MM.1S (cell line): ENCODE measurements around the gene CCDC86.
"Not testable (repeated sequence)": the region's sequence is repeated elsewhere in the genome, so short reads cannot be mapped to it uniquely, and the experiment has no call there.

ENCODE experiments used
- DNase-seq: peaks from one replicate; pipeline ENCODE4 v3.0.0-alpha.2; 2015
- H2AFZ ChIP-seq: fragments of 300-600 bp; sonication (generic); 2 replicates; pipeline ENCODE4 v1.6.0; 2016; ENCODE audit warnings: antibody characterized with exemption, low read length
- H3F3A ChIP-seq: fragments of 300-600 bp; sonication (generic); 2 replicates; pipeline ENCODE4 v1.6.1; 2016; ENCODE audit warnings: mild to moderate bottlenecking, antibody characterized with exemption, low read length, moderate library complexity, mixed read lengths; ENCODE audit not compliant: insufficient read depth
- H3K27ac ChIP-seq: fragments of 300-600 bp; sonication (generic); 2 replicates; pipeline ENCODE4 v1.5.1; 2016; ENCODE audit warnings: mild to moderate bottlenecking, low read length
- H3K27me3 ChIP-seq: fragments of 300-600 bp; sonication (generic); replicated peaks from 2 replicates; pipeline ENCODE4 v1.6.0; 2016; ENCODE audit warnings: low read length; ENCODE audit not compliant: insufficient read depth
- H3K36me3 ChIP-seq: fragments of 300-600 bp; sonication (generic); replicated peaks from 2 replicates; pipeline ENCODE4 v1.6.1; 2016; ENCODE audit warnings: mild to moderate bottlenecking, low read length, mixed read lengths; ENCODE audit not compliant: insufficient read depth
- H3K4me1 ChIP-seq: fragments of 300-600 bp; sonication (generic); 2 replicates; pipeline ENCODE4 v1.6.1; 2016; ENCODE audit warnings: low read length, mixed read lengths
- H3K4me2 ChIP-seq: fragments of 300-600 bp; sonication (generic); 2 replicates; pipeline ENCODE4 v1.6.0; 2016; ENCODE audit warnings: low read depth, low read length
- H3K4me3 ChIP-seq: fragments of 300-600 bp; sonication (generic); 2 replicates; pipeline ENCODE4 v1.5.1; 2016; ENCODE audit warnings: low read length, mixed read lengths
- H3K79me2 ChIP-seq: fragments of 300-600 bp; sonication (generic); 2 replicates; pipeline ENCODE4 v1.6.1; 2016; ENCODE audit warnings: mixed run types, low read length, mixed read lengths
- H3K9ac ChIP-seq: fragments of 300-600 bp; sonication (generic); 2 replicates; pipeline ENCODE4 v1.6.1; 2016; ENCODE audit warnings: low read length, mixed read lengths
- H3K9me2 ChIP-seq: fragments of 300-600 bp; sonication (generic); replicated peaks from 2 replicates; pipeline ENCODE4 v1.6.1; 2016; ENCODE audit warnings: mild to moderate bottlenecking, low read length, mixed read lengths; ENCODE audit not compliant: insufficient read depth
- H3K9me3 ChIP-seq: fragments of 300-600 bp; sonication (generic); replicated peaks from 2 replicates; pipeline ENCODE4 v1.6.1; 2016; ENCODE audit warnings: mild to moderate bottlenecking, low read length, mixed read lengths; ENCODE audit not compliant: insufficient read depth
- H4K20me1 ChIP-seq: fragments of 300-600 bp; sonication (generic); 2 replicates; pipeline ENCODE4 v1.6.1; 2016; ENCODE audit warnings: mild to moderate bottlenecking, low read length, moderate library complexity, mixed read lengths; ENCODE audit not compliant: insufficient read depth
- CTCF ChIP-seq: fragments of 300-600 bp; sonication (generic); IDR thresholded peaks from 2 replicates; pipeline ENCODE4 v1.5.1; 2016; ENCODE audit warnings: antibody characterized with exemption, low read length, mixed read lengths
- EZH2 ChIP-seq: fragments of 300-600 bp; sonication (generic); optimal IDR thresholded peaks from 2 replicates; pipeline ENCODE3; 2017; ENCODE audit warnings: low read depth, mild to moderate bottlenecking, antibody characterized with exemption, low read length, mixed read lengths
- EZH2phosphoT487 ChIP-seq: fragments of 300-600 bp; sonication (generic); IDR thresholded peaks from 2 replicates; pipeline ENCODE4 v1.6.1; 2018; ENCODE audit warnings: antibody characterized with exemption, low read length

The CCDC86 gene

GRCh38 chr11:60816590-60817157 is 25.2 kb upstream of the CCDC86 start:
- TF ChIP-seq CTCF = no peak
- TF ChIP-seq EZH2 = no peak
- no peak for TF ChIP-seq EZH2phosphoT487
- Histone ChIP-seq H4K20me1 (no peaks in the 10 kb centered on the region), H3F3A (no peaks in the 10 kb centered on the region), H3K9me3 (no peaks in the 10 kb centered on the region), H3K9me2 (no peaks in the 10 kb centered on the region), H3K27me3 (no peaks in the 10 kb centered on the region), H3K4me3 (no peak overlapping the region), H3K36me3 (no peaks in the 10 kb centered on the region), H3K4me2 (no peak overlapping the region), H3K4me1 (no peaks in the 10 kb centered on the region), H2AFZ (no peak overlapping the region), H3K27ac (no peak overlapping the region), H3K9ac (no peak overlapping the region), H3K79me2 (no peaks in the 10 kb centered on the region)
- DNase-seq = no peak

GRCh38 chr11:60818057-60818456 is 23.9 kb upstream of the CCDC86 start:
- H3K36me3 ChIP-seq = no peaks in the 10 kb centered on the region
- no peaks in the 10 kb centered on the region for H3K9me2 ChIP-seq
- no peak overlapping the region for H3K4me3 ChIP-seq
- no peak overlapping the region for H3K4me2 ChIP-seq
- H2AFZ ChIP-seq = no peak overlapping the region
- H3K9me3 ChIP-seq = no peaks in the 10 kb centered on the region
- H3F3A ChIP-seq = no peaks in the 10 kb centered on the region
- TF ChIP-seq EZH2phosphoT487 = no peak
- H3K4me1 ChIP-seq = no peaks in the 10 kb centered on the region
- no peaks in the 10 kb centered on the region for H4K20me1 ChIP-seq
- H3K9ac ChIP-seq = no peak overlapping the region
- no peak for DNase-seq
- no peak overlapping the region for H3K27ac ChIP-seq
- no peaks in the 10 kb centered on the region for H3K79me2 ChIP-seq
- no peaks in the 10 kb centered on the region for H3K27me3 ChIP-seq

GRCh38 chr11:60821827-60822599 is 19.9 kb upstream of the CCDC86 start:
- no peaks in the 10 kb centered on the region for H3K4me1 ChIP-seq
- H3F3A ChIP-seq = no peaks in the 10 kb centered on the region
- H2AFZ ChIP-seq = no peak overlapping the region
- H3K9me2 ChIP-seq = no peaks in the 10 kb centered on the region
- H3K36me3 ChIP-seq = no peaks in the 10 kb centered on the region
- TF ChIP-seq EZH2phosphoT487 = no peak
- TF ChIP-seq EZH2 = no peak
- no peak for TF ChIP-seq CTCF
- H3K4me3 ChIP-seq = no peak overlapping the region
- H3K4me2 ChIP-seq = no peak overlapping the region
- H4K20me1 ChIP-seq = no peaks in the 10 kb centered on the region
- H3K9me3 ChIP-seq = no peaks in the 10 kb centered on the region
- H3K9ac ChIP-seq = no peak overlapping the region
- H3K27ac ChIP-seq = no peak overlapping the region
- H3K79me2 ChIP-seq = no peaks in the 10 kb centered on the region
- DNase-seq = no peak
- no peaks in the 10 kb centered on the region for H3K27me3 ChIP-seq

GRCh38 chr11:60823745-60824306 is 18.1 kb upstream of the CCDC86 start:
- H3K27ac ChIP-seq, H3K9me3 ChIP-seq, H3K79me2 ChIP-seq, H3K36me3 ChIP-seq, H3F3A ChIP-seq, H3K9me2 ChIP-seq, H3K27me3 ChIP-seq, H2AFZ ChIP-seq, H3K9ac ChIP-seq, H3K4me3 ChIP-seq, DNase-seq, H4K20me1 ChIP-seq, H3K4me2 ChIP-seq, H3K4me1 ChIP-seq: not testable (repeated sequence)
